Measurements from ENCODE around the gene C4B. TPM values are rescaled to one million over a fixed set of nuclear protein-coding genes. Genes with fewer than 3 reads are reported as not detected.

The C4B gene
- total RNA-seq, 1 experiment from 2014 or later: 3.7 TPM

DNA sequence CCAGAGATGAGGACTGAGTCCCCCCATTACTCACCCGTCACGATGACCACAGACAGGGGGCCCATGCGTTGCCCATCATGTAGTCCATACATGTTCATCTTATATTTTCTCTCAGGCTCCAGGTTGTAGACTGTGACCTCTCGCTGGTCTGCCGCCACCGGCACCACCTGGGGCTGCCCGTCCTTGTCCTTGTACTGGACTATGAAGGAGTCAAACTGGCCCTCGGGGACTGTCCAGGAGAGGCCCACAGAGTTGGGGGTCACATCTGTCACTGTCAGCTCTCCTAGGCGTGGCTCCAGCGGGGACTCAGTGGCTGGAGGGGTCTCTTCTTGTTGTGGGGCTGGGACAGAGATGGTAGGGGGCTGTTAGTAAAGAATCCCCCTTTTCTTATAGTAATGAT, 59.0 kb downstream of the C4B start:
- no peak for TF ChIP-seq PREB (CRISPR knock-in tag; IDR thresholded peaks at IDR 0.05; ENCODE audit: borderline replicate concordance)
- TF ChIP-seq, protein P1, sequence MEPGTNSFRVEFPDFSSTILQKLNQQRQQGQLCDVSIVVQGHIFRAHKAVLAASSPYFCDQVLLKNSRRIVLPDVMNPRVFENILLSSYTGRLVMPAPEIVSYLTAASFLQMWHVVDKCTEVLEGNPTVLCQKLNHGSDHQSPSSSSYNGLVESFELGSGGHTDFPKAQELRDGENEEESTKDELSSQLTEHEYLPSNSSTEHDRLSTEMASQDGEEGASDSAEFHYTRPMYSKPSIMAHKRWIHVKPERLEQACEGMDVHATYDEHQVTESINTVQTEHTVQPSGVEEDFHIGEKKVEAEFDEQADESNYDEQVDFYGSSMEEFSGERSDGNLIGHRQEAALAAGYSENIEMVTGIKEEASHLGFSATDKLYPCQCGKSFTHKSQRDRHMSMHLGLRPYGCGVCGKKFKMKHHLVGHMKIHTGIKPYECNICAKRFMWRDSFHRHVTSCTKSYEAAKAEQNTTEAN (CRISPR knock-in tag; IDR thresholded peaks at IDR 0.05): no peak
- TF ChIP-seq KAT7 (CRISPR knock-in tag; IDR thresholded peaks at IDR 0.05; ENCODE audit: borderline replicate concordance): no peak
- no peak for TF ChIP-seq ZNF138 (CRISPR knock-in tag; conservative IDR thresholded peaks at IDR 0.05)
- TF ChIP-seq NR3C1 (CRISPR knock-in tag; conservative IDR thresholded peaks at IDR 0.05; ENCODE audit: low read depth): no peak
- TF ChIP-seq JUN (CRISPR knock-in tag; IDR thresholded peaks at IDR 0.05): no peak
- TF ChIP-seq ATF3 (CRISPR knock-in tag; conservative IDR thresholded peaks at IDR 0.05): no peak
- no peak overlapping the region for H3K4me3 Mint-ChIP-seq
- ATAC-seq: no peak
- no peaks in the 10 kb centered on the region for H3K27me3 Mint-ChIP-seq (ENCODE audit: low read depth)
- CTCF ChIA-PET: interaction anchor here (1.0 to 1.8 kb wide), 2 partner anchors 44 to 172 kb away, joined by 3 read pairs; no protein-coding TSS in a partner anchor
- DNase-seq (ENCODE audit: low spot score): no peak
- POLR2A ChIA-PET: no interaction called here
- H3K9me3 Mint-ChIP-seq: no peaks in the 10 kb centered on the region
- H3K36me3 Mint-ChIP-seq: no peaks in the 10 kb centered on the region
- H3K4me1 Mint-ChIP-seq: peaks cover 13% of the 10 kb centered on the region
- no peak overlapping the region for H3K27ac Mint-ChIP-seq

DNA sequence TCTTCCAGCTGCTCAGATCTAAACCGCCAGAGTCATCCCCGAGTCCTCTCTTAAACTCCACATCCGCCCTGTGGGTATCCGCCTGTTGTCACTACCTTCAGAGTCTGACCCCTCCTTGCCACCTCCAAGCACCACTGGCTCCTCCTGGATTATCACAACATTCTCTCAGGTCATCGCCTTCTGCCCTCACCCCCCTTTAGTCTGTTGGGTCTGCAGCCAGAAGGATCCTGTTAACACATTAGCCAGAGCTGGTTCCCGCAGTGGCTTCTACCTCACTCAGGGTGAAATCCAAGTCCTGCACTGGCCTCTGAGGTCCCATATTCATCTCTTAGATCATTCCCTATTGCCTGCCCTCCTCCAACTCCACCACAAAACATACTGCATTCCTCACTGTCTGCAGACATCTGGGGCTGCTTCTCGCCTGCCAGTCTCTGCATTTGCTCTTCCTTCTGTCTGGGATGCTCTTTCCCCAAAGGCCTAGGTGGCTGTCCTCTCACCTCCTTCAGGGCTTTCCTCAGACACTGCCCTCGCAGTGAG, 60.5 kb downstream of the C4B start:
- ChIA-PET POLR2A (no interaction called here), CTCF (interaction anchor here (1.0 to 3.1 kb wide), 2 partner anchors 27 to 28 kb away, joined by 3 to 14 read pairs; no protein-coding TSS in a partner anchor)
- peaks cover 13% of the 10 kb centered on the region for H3K4me1 Mint-ChIP-seq
- no peaks in the 10 kb centered on the region for H3K9me3 Mint-ChIP-seq
- H3K36me3 Mint-ChIP-seq: no peaks in the 10 kb centered on the region
- no peak for TF ChIP-seq ZNF317 (CRISPR knock-in tag; IDR thresholded peaks at IDR 0.05; ENCODE audit: borderline replicate concordance, low read depth)
- no peak for TF ChIP-seq ESRRA (CRISPR knock-in tag; IDR thresholded peaks at IDR 0.05; ENCODE audit: borderline replicate concordance)
- TF ChIP-seq PRRX2 (CRISPR knock-in tag; IDR thresholded peaks at IDR 0.05): no peak
- TF ChIP-seq ZNF416 (CRISPR knock-in tag; IDR thresholded peaks at IDR 0.05): no peak
- TF ChIP-seq, protein P2, sequence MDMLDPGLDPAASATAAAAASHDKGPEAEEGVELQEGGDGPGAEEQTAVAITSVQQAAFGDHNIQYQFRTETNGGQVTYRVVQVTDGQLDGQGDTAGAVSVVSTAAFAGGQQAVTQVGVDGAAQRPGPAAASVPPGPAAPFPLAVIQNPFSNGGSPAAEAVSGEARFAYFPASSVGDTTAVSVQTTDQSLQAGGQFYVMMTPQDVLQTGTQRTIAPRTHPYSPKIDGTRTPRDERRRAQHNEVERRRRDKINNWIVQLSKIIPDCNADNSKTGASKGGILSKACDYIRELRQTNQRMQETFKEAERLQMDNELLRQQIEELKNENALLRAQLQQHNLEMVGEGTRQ (CRISPR knock-in tag; IDR thresholded peaks at IDR 0.05): no peak
- TF ChIP-seq, protein P1 (CRISPR knock-in tag; IDR thresholded peaks at IDR 0.05): no peak
- no peak for ATAC-seq
- H3K27ac Mint-ChIP-seq: no peak overlapping the region
- no peaks in the 10 kb centered on the region for H3K27me3 Mint-ChIP-seq (ENCODE audit: low read depth)
- no peak overlapping the region for H3K4me3 Mint-ChIP-seq
- DNase-seq (ENCODE audit: low spot score): no peak

- peaks cover 8% of the 10 kb centered on the region for H3K4me1 Mint-ChIP-seq
- ChIA-PET POLR2A (no interaction called here), CTCF (interaction anchor here (1.0 to 3.1 kb wide), 3 partner anchors 11 to 28 kb away, joined by 4 to 14 read pairs (median 7); no protein-coding TSS in a partner anchor)
- no peaks in the 10 kb centered on the region for H3K9me3 Mint-ChIP-seq
- ATAC-seq (no peak), DNase-seq (ENCODE audit: low spot score) (no peak)
- H3K27me3 Mint-ChIP-seq (ENCODE audit: low read depth): no peaks in the 10 kb centered on the region
- no peak overlapping the region for H3K4me3 Mint-ChIP-seq
- H3K27ac Mint-ChIP-seq: no peak overlapping the region
- no peaks in the 10 kb centered on the region for H3K36me3 Mint-ChIP-seq
- TF ChIP-seq CBFB (CRISPR knock-in tag; IDR thresholded peaks at IDR 0.05; ENCODE audit: low read depth) (no peak), TEAD1 (CRISPR knock-in tag; IDR thresholded peaks at IDR 0.05) (no peak), TCF7 (CRISPR knock-in tag; IDR thresholded peaks at IDR 0.05; ENCODE audit: low read depth) (no peak), ZNF263 (CRISPR knock-in tag; IDR thresholded peaks at IDR 0.05; ENCODE audit: low read depth) (no peak), GRHL2 (CRISPR knock-in tag; IDR thresholded peaks at IDR 0.05; ENCODE audit: insufficient replicate concordance, severe bottlenecking) (no peak), CREB1 (CRISPR knock-in tag; IDR thresholded peaks at IDR 0.05) (no peak)
- TF ChIP-seq, protein P3, sequence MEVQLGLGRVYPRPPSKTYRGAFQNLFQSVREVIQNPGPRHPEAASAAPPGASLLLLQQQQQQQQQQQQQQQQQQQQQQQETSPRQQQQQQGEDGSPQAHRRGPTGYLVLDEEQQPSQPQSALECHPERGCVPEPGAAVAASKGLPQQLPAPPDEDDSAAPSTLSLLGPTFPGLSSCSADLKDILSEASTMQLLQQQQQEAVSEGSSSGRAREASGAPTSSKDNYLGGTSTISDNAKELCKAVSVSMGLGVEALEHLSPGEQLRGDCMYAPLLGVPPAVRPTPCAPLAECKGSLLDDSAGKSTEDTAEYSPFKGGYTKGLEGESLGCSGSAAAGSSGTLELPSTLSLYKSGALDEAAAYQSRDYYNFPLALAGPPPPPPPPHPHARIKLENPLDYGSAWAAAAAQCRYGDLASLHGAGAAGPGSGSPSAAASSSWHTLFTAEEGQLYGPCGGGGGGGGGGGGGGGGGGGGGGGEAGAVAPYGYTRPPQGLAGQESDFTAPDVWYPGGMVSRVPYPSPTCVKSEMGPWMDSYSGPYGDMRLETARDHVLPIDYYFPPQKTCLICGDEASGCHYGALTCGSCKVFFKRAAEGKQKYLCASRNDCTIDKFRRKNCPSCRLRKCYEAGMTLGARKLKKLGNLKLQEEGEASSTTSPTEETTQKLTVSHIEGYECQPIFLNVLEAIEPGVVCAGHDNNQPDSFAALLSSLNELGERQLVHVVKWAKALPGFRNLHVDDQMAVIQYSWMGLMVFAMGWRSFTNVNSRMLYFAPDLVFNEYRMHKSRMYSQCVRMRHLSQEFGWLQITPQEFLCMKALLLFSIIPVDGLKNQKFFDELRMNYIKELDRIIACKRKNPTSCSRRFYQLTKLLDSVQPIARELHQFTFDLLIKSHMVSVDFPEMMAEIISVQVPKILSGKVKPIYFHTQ (CRISPR knock-in tag; IDR thresholded peaks at IDR 0.05): no peak
- TF ChIP-seq, protein P4, sequence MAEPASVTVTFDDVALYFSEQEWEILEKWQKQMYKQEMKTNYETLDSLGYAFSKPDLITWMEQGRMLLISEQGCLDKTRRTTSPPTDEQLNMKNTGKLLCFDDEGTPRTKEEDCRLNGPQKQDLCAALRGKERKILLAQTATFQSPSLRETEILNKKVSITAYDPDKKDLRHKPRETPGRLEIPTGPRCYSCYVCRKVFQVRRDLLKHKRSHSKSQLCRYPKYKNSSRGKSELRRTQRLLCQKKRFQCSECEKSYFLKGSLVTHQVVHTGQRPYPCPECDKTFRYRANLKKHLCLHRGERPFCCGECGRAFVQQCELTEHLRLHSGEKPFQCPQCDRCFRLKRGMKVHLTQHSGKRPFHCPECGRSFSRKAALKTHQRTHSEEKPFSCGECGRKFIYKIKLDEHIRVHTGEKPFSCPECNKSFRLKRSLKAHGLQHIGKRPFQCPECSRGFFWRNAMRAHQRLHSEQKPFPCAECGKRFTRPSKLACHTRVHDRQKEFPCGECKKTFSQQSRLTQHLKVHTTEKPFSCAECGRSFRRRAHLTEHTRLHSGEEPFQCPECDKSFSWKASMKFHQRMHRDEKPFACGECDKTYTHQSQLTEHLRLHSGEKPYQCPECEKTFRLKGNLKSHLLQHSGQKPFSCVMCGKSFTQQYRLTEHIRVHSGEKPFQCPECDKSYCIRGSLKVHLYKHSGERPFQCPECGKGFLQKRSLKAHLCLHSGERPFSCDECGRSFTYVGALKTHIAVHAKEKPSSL (CRISPR knock-in tag; conservative IDR thresholded peaks at IDR 0.05): no peak
Observed at GRCh38 chr6:32075781-32076180, 61.2 kb downstream of the C4B start.

All from WTC11 (cell line).